ENCODE data around the gene C19orf25.

Gene C19orf25

DNA sequence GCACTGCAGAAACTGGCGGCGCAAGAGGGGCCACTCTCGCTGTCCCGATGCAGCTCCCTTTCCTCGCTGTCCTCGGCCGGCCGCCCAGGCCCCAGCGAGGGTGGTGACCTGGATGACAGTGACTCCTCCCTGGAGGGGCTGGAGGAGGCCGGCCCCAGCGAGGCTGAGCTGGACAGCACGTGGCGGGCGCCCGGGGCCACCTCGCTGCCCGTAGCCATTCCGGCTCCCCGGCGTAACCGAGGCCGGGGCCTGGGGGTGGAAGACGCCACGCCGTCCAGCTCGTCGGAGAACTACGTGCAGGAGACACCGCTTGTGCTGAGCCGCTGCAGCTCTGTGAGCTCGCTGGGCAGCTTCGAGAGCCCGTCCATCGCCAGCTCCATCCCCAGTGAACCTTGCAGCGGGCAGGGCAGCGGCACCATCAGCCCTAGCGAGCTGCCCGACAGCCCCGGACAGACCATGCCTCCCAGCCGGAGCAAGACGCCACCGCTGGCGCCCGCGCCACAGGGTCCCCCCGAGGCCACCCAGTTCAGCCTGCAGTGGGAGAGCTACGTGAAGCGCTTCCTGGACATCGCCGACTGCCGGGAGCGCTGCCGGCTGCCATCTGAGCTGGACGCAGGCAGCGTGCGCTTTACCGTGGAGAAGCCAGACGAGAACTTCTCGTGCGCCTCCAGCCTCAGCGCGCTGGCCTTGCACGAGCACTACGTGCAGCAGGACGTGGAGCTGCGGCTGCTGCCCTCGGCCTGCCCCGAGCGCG is 12.4 kb downstream of the C19orf25 start:
- DNase-seq (ENCODE audit: low read depth): no peak

- DNase-seq (ENCODE audit: low read depth): no peak
These were observed 13.0 kb downstream of the C19orf25 start for GRCh38 chr19:1466018-1466460.

GRCh38 chr19:1465191-1466016 is 13.6 kb downstream of the C19orf25 start:
- DNase-seq (ENCODE audit: low read depth): no peak

DNA sequence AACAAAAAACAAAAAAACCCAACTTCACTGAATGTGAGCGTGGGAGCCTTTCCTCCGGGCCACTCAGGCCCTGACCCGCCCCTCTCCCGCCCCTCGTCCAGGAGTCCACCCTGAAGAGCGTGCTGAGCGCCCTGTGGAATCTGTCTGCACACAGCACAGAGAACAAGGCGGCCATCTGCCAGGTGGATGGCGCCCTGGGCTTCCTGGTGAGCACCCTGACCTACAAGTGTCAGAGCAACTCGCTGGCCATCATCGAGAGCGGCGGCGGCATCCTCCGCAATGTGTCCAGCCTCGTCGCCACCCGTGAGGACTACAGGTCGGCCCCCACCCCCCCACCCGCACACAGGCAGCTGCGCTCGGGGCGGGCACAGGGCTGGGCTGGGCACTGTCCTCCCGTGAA is 17.2 kb downstream of the C19orf25 start:
- DNase-seq (ENCODE audit: low read depth): no peak

- no peak for DNase-seq (ENCODE audit: low read depth)
These were observed 18.7 kb downstream of the C19orf25 start for GRCh38 chr19:1460033-1460995.

DNA sequence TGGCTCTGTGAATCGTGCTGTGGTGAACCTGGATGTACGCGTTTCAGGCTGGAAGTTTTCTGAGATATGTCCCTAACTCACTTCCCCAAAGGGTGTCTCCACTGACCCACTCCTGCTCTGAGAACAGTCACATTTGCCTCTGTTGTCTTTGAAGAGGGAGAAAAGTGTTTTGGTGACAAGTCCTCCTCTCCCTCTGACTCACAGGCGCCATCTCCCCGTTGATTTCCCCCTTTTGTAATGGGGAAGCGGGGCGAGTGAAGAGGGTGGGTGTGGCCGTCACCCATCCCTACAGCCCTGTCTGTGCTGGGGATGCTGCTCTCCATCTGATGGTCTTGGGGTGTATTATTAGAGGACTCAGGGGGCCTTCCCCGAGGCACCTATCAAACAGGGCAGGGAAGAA is 19.5 kb downstream of the C19orf25 start:
- DNase-seq (ENCODE audit: low read depth): no peak

DNA sequence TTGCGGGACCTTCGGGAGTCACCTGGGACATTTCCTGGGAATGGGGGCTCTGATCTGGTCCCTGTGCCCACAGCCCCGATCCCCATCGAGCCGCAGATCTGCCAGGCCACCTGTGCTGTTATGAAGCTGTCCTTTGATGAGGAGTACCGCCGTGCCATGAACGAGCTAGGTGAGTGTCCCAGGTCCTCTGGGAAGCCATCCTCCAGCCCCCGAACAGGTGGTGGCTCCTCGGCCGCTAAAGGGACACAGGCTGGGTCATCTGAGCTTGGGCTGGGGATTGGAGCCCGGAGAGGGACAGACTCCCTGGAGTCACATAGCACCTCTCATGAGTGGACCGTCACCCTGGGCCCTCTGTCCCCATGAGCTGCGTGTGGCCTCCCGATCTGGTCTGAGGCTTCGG is 21.1 kb downstream of the C19orf25 start:
- no peak for DNase-seq (ENCODE audit: low read depth)

DNA sequence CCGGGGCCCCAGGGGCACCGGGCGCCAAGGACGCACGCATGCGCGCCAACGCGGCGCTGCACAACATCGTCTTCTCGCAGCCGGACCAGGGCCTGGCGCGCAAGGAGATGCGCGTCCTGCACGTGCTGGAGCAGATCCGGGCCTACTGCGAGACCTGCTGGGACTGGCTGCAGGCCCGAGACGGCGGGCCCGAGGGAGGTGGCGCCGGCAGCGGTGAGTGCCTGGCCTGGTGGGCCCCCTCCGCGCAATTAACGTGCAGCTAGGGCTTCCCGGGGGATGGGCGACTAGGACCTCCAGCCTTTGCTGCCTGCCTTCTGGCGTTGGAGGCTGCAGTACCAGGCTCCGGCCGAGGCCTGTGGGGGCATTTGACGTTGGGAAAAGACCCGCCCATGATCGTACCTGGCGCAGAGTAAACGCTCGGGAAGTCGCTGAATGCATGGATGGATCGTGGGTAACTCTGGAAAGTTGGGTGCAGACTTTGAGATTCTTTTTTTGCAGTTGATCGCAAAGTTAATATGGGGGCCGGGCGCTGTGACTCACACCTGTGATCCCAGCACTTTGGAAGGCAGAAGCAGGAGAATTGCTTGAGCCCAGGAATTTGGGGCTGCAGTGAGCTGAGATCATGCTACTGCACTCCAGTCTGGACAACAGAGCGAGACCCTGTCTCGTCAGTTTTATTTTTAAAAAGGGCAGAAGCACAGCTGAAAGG is 21.8 kb downstream of the C19orf25 start:
- no peak for DNase-seq (ENCODE audit: low read depth)

- DNase-seq (ENCODE audit: low read depth): no peak
These were observed 22.7 kb downstream of the C19orf25 start for GRCh38 chr19:1456121-1456900.

- DNase-seq (ENCODE audit: low read depth): no peak
These were observed 23.5 kb downstream of the C19orf25 start for GRCh38 chr19:1455336-1456120.

DNA sequence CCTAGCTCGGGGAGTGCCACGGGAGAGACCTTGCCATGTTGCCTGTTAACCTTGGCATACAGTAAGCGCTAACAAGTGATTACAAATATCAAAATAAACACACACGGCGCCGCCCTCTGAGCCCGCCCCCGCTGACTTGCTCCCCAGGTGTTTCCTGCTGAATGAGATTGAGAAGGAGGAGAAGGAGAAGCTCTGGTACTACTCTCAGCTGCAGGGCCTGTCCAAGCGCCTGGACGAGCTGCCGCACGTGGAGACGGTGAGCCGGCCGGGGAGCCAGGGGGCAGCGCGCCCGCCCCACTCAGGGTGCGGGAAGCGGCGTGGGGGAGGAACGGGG is 24.0 kb downstream of the C19orf25 start:
- DNase-seq (ENCODE audit: low read depth): no peak

DNA sequence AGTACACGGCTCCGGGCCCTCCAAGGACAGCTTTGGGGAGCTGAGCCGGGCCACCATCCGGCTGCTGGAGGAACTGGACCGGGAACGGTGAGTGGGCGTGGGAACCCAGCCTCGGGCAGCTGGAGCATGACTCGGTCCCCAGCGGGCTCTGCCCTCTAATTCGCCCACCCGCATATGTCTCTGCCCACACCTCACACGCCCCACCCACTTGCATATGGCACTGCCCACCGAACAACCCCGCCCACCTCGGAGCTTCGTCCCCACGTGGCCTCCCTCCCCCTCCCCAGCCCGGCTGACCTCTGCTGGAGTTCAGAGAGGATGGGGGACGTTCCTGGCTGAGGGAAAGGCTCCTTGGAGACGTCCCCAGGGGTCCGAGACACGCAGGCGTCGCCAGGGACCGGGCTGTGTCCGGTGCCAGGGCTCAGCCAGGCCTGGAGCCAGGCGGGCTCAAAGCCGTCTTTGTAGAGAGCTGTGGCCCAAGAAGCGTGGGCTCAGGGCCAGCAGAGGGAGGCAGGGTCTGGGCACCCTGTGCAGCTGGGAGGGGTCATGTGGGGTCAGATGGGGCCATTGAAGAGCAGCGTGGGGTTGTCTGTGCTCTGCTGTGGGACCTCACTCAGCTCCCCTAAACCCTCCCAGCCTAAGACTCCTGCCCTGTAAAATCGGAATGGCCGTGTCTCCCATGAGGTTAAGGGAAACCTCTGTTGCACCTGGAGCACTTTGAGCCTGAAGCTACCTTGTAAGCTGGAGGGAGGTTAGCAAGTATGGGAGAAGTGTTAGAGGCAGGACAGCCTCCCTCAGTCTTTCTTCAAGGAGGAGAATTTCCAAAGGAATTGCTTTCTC is 25.3 kb downstream of the C19orf25 start:
- DNase-seq (ENCODE audit: low read depth): no peak

DNA sequence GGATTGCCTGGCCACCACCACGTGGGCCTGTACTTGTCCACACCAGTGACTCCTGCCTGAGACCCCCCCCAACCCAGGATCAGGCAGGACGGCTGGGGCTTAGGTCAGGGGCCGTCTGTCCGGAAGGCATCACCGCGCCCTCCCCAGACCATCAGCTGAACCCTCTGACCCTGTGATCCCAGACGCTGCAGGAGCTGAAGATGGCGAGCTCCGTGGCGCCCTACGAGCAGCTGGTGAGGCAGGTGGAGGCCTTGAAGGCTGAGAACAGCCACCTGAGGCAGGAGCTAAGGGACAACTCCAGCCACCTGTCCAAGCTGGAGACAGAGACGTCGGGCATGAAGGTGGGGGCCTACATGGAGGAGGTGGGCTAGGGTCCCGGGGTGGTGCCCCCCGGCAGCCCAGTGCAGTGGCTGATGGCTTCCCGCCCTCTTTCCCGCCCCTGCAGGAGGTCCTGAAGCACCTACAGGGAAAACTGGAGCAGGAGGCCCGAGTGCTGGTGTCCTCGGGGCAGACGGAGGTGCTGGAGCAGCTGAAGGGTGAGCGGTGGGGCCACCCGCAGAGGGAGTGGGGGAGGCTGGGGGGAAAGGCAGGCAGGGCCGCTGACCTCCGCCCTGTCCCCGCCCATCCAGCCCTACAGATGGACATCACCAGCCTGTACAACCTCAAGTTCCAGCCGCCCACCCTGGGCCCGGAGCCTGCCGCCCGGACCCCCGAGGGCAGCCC is 26.1 kb downstream of the C19orf25 start:
- DNase-seq (ENCODE audit: low read depth): no peak

- no peak for DNase-seq (ENCODE audit: low read depth)
These were observed 26.9 kb downstream of the C19orf25 start for GRCh38 chr19:1451916-1452801.

- no peak for DNase-seq (ENCODE audit: low read depth)
These were observed 28.0 kb downstream of the C19orf25 start for GRCh38 chr19:1450735-1451731.
